ENCODE results near the gene GEMIN8.

The GEMIN8 gene

GRCh38 chrX:14003876-14004425, 25.7 kb downstream of the GEMIN8 start:
- DNase-seq (ENCODE audit: low read depth), result no peak
- no peak for TF ChIP-seq MAX (IDR thresholded peaks at IDR 0.05; ENCODE audit: low read depth, low read length)
- TF ChIP-seq MYC (IDR thresholded peaks at IDR 0.05; ENCODE audit: low read depth, low read length), result no peak
- no peak for TF ChIP-seq POLR2A (IDR thresholded peaks at IDR 0.05; ENCODE audit: extremely low read depth, insufficient read length)
- TF ChIP-seq CTCF (IDR thresholded peaks at IDR 0.05; ENCODE audit: low read depth, low read length), result no peak
- H3K4me3 ChIP-seq (ENCODE audit: low read depth, low read length), result no peak overlapping the region

GRCh38 chrX:14003028-14003427, 26.7 kb downstream of the GEMIN8 start:
- DNase-seq (ENCODE audit: low read depth), result no peak
- no peak for TF ChIP-seq MYC (IDR thresholded peaks at IDR 0.05; ENCODE audit: low read depth, low read length)
- no peak for TF ChIP-seq CTCF (IDR thresholded peaks at IDR 0.05; ENCODE audit: low read depth, low read length)
- TF ChIP-seq MAX (IDR thresholded peaks at IDR 0.05; ENCODE audit: low read depth, low read length), result no peak
- TF ChIP-seq POLR2A (IDR thresholded peaks at IDR 0.05; ENCODE audit: extremely low read depth, insufficient read length), result no peak
- H3K4me3 ChIP-seq (ENCODE audit: low read depth, low read length), result no peak overlapping the region

- no peak overlapping the region for H3K4me3 ChIP-seq (ENCODE audit: low read depth, low read length)
- no peak for DNase-seq (ENCODE audit: low read depth)
- no peak for TF ChIP-seq MAX (IDR thresholded peaks at IDR 0.05; ENCODE audit: low read depth, low read length)
- TF ChIP-seq POLR2A (IDR thresholded peaks at IDR 0.05; ENCODE audit: extremely low read depth, insufficient read length), result no peak
- TF ChIP-seq CTCF (IDR thresholded peaks at IDR 0.05; ENCODE audit: low read depth, low read length), result no peak
- TF ChIP-seq MYC (IDR thresholded peaks at IDR 0.05; ENCODE audit: low read depth, low read length), result no peak
Measured at GRCh38 chrX:13996650-13997049, 33.0 kb downstream of the GEMIN8 start.

GRCh38 chrX:13994536-13995080, 35.1 kb downstream of the GEMIN8 start:
- DNase-seq (ENCODE audit: low read depth), result no peak

GRCh38 chrX:13994104-13994503, 35.6 kb downstream of the GEMIN8 start:
- H3K4me3 ChIP-seq (ENCODE audit: low read depth, low read length), result no peak overlapping the region
- no peak for DNase-seq (ENCODE audit: low read depth)
- no peak for TF ChIP-seq CTCF (IDR thresholded peaks at IDR 0.05; ENCODE audit: low read depth, low read length)

More at GRCh38 chrX:13994536-13995080, 35.1 kb downstream of the GEMIN8 start:
- H3K4me3 ChIP-seq (ENCODE audit: low read depth, low read length), result no peak overlapping the region
- TF ChIP-seq MAX (IDR thresholded peaks at IDR 0.05; ENCODE audit: low read depth, low read length), result no peak
- no peak for TF ChIP-seq MYC (IDR thresholded peaks at IDR 0.05; ENCODE audit: low read depth, low read length)
- no peak for TF ChIP-seq CTCF (IDR thresholded peaks at IDR 0.05; ENCODE audit: low read depth, low read length)
- TF ChIP-seq POLR2A (IDR thresholded peaks at IDR 0.05; ENCODE audit: extremely low read depth, insufficient read length), result no peak
